DND-41 (cell line): Measurements from ENCODE around the gene PTPRA.

Experiments
- ATAC-seq: fragments of 200-7000 bp; cut with Tn5 transposase; 3 replicates; pipeline ENCODE4 v1.9.1; 2021; ENCODE audit warnings: low read depth; ENCODE audit not compliant: insufficient read depth
- DNase-seq: peaks from one replicate; pipeline ENCODE4 v3.0.0-alpha.2; 2020
- H2AFZ ChIP-seq: 2 replicates; pipeline ENCODE4 v1.6.0; 2012; ENCODE audit warnings: low read depth, low read length
- H3K27ac ChIP-seq: 2 replicates; pipeline ENCODE4 v1.5.1; 2012; ENCODE audit warnings: low read length, inconsistent platforms
- H3K27me3 ChIP-seq: fragments of 200-600 bp; sonication (generic); 2 replicates; pipeline ENCODE4 v1.6.0; 2012; ENCODE audit warnings: low read length, mild to moderate bottlenecking, inconsistent platforms; ENCODE audit not compliant: insufficient read depth, poor library complexity
- H3K36me3 ChIP-seq: 2 replicates; pipeline ENCODE4 v1.5.1; 2012; ENCODE audit warnings: low read length, inconsistent platforms; ENCODE audit not compliant: insufficient read depth
- H3K4me1 ChIP-seq: 2 replicates; pipeline ENCODE4 v1.5.1; 2012; ENCODE audit warnings: mild to moderate bottlenecking, low read length; ENCODE audit not compliant: insufficient read depth
- H3K4me2 ChIP-seq: 2 replicates; pipeline ENCODE4 v1.6.0; 2012; ENCODE audit warnings: mild to moderate bottlenecking, moderate library complexity, low read length, inconsistent platforms; ENCODE audit not compliant: insufficient read depth
- H3K4me3 ChIP-seq, 2 experiments: fragments of 200-600 bp in 1 of 2; shearing (Covaris generic) in 1 of 2; 2 replicates each; pipeline ENCODE4 v1.5.1; 2012 to 2016; ENCODE audit warnings: inconsistent platforms in 2 of 2, low read length in 2 of 2, mild to moderate bottlenecking in 2 of 2, low read depth in 1 of 2, moderate library complexity in 1 of 2
- H3K79me2 ChIP-seq: 2 replicates; pipeline ENCODE4 v1.6.0; 2012; ENCODE audit warnings: low read length, inconsistent platforms; ENCODE audit not compliant: insufficient read depth
- H3K9ac ChIP-seq: 2 replicates; pipeline ENCODE4 v1.6.0; 2012; ENCODE audit warnings: low read depth, mild to moderate bottlenecking, inconsistent platforms, low read length, moderate library complexity
- H3K9me3 ChIP-seq: 2 replicates; pipeline ENCODE4 v1.5.1; 2012; ENCODE audit warnings: low read length, moderate library complexity, mild to moderate bottlenecking, inconsistent platforms; ENCODE audit not compliant: insufficient read depth, severe bottlenecking
- H4K20me1 ChIP-seq: 2 replicates; pipeline ENCODE4 v1.6.0; 2012; ENCODE audit warnings: low read length; ENCODE audit not compliant: insufficient read depth
- EZH2 ChIP-seq: IDR thresholded peaks from 3 replicates; pipeline ENCODE4 v1.6.1; 2012; ENCODE audit warnings: borderline replicate concordance, low read depth, mild to moderate bottlenecking, moderate library complexity, low read length, inconsistent platforms; ENCODE audit not compliant: severe bottlenecking
- TF ChIP-seq, protein P1 (sequence below): IDR thresholded peaks from 2 replicates; pipeline ENCODE4 v1.5.1; 2012; ENCODE audit warnings: borderline replicate concordance, low read length, moderate library complexity, mild to moderate bottlenecking; ENCODE audit not compliant: poor library complexity, severe bottlenecking; ENCODE audit errors: extremely low read depth

Gene PTPRA

DNA sequence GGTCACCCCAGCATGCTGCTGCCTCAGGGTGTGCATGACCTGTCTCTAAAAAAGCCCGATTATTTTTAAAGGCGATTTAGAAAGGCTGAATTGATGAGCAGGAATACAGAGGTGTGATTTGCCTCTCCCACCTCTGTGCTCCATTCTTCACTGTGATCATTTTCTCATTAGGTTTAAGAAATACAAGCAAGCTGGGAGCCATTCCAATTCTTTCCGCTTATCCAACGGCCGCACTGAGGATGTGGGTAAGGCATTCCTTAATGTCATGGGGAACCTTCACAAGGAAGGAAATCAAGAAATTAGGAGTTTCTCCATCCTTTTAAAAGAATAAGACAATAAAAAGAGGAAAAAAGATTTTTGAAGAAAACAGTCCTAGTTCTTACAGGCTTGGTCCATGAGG is 114.6 kb downstream of the PTPRA start:
- ATAC-seq = no peak
- TF ChIP-seq EZH2 = no peak
- TF ChIP-seq, protein P1, sequence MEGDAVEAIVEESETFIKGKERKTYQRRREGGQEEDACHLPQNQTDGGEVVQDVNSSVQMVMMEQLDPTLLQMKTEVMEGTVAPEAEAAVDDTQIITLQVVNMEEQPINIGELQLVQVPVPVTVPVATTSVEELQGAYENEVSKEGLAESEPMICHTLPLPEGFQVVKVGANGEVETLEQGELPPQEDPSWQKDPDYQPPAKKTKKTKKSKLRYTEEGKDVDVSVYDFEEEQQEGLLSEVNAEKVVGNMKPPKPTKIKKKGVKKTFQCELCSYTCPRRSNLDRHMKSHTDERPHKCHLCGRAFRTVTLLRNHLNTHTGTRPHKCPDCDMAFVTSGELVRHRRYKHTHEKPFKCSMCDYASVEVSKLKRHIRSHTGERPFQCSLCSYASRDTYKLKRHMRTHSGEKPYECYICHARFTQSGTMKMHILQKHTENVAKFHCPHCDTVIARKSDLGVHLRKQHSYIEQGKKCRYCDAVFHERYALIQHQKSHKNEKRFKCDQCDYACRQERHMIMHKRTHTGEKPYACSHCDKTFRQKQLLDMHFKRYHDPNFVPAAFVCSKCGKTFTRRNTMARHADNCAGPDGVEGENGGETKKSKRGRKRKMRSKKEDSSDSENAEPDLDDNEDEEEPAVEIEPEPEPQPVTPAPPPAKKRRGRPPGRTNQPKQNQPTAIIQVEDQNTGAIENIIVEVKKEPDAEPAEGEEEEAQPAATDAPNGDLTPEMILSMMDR = no peak

DNA sequence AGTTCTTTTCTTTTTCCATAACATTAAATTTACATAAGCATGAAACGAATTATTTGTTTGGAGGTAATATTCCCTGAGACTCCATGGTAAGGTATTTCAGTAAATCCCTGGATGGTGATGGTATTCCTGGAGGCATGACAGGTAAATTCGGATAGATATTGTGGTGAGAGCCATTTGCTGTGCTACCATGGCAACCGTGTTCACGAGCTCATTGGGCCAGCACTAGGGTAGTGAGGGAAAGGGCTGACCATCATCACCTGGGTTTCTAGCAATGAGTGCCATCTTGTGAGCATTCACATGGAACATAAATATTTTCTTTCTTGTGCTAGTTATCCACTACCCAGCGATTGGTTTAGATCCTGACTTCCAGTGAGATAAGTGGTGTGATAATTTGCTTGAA is 118.3 kb downstream of the PTPRA start:
- ATAC-seq = no peak
- Histone ChIP-seq H3K36me3 (peaks cover 92% of the 10 kb centered on the region), H3K4me1 (no peaks in the 10 kb centered on the region)

More for the DNA sequence above, 114.6 kb downstream of the PTPRA start:
- no peak for DNase-seq
- Histone ChIP-seq H2AFZ (no peak overlapping the region), H3K27me3 (no peaks in the 10 kb centered on the region), H3K4me3 (no peak overlapping the region), H3K4me1 (no peaks in the 10 kb centered on the region), H3K9me3 (no peaks in the 10 kb centered on the region), H3K79me2 (no peaks in the 10 kb centered on the region), H3K4me2 (no peak overlapping the region), H3K36me3 (peaks cover 87% of the 10 kb centered on the region), H4K20me1 (peaks cover 6% of the 10 kb centered on the region; the same call in 1 of the 2 replicates), H3K9ac (no peak overlapping the region), H3K27ac (no peak overlapping the region)

DNA sequence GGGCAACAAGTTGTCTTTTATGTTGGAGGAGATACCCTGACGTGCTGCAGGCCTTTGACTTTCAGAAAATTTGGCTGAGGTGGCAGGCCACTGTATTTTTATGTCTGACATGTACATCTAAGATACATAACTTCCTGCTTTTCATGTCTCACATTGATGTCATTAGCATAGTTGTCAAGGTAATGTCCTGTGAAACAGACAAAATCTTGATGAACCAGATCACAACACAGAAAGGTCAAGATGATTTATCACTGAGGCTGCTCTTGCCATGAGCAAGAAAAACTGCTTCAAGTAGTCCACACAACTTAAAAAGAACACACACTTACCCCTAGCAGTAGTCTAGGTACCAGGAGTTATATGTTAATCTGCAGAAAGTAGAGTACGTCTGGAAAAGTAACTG is 120.0 kb downstream of the PTPRA start:
- Histone ChIP-seq H3K4me1 (no peaks in the 10 kb centered on the region), H3K79me2 (no peaks in the 10 kb centered on the region), H3K4me2 (no peak overlapping the region), H3K27ac (no peak overlapping the region), H3K9me3 (no peaks in the 10 kb centered on the region), H3K4me3 (no peak overlapping the region), H3K9ac (no peak overlapping the region), H4K20me1 (no peaks in the 10 kb centered on the region), H3K36me3 (peaks cover 77% of the 10 kb centered on the region), H2AFZ (no peak overlapping the region), H3K27me3 (no peaks in the 10 kb centered on the region)
- no peak for TF ChIP-seq EZH2
- TF ChIP-seq, protein P1 = no peak
- no peak for ATAC-seq
- DNase-seq = no peak

More for the DNA sequence above, 118.3 kb downstream of the PTPRA start:
- no peak for DNase-seq
- H2AFZ ChIP-seq = no peak overlapping the region
- TF ChIP-seq, protein P1 = no peak
- no peak for TF ChIP-seq EZH2
- no peak overlapping the region for H3K9ac ChIP-seq
- H3K9me3 ChIP-seq = no peaks in the 10 kb centered on the region
- no peak overlapping the region for H3K4me3 ChIP-seq
- no peaks in the 10 kb centered on the region for H3K27me3 ChIP-seq
- H3K4me2 ChIP-seq = no peak overlapping the region
- H3K27ac ChIP-seq = no peak overlapping the region
- H3K79me2 ChIP-seq = no peaks in the 10 kb centered on the region
- no peaks in the 10 kb centered on the region; the same call in 1 of the 2 replicates for H4K20me1 ChIP-seq

DNA sequence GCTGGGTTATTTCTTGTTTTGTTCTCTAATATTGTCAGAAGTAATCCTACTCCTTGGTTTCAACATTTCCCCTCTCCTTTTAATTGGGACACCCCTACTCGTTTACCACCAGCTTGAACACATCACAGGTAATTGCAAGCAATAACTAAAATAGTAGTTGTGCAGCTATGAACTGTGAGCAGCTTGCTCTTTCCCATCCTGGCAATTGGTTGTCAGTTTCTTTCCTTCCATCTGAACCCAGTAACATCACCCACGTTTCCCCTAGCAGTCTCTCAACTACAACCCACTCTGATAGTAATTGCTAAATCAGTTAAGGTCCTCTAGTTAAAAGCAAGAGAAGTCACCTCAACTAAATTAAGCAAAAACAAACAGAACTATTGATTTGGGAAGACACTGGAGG is 122.5 kb downstream of the PTPRA start:
- no peak for TF ChIP-seq EZH2
- TF ChIP-seq, protein P1 = no peak
- H3K27ac ChIP-seq = no peak overlapping the region
- H4K20me1 ChIP-seq = no peaks in the 10 kb centered on the region
- H2AFZ ChIP-seq = no peak overlapping the region
- H3K9me3 ChIP-seq = no peaks in the 10 kb centered on the region
- H3K4me3 ChIP-seq = no peak overlapping the region
- DNase-seq (no peak), ATAC-seq (no peak)
- peaks cover 55% of the 10 kb centered on the region for H3K36me3 ChIP-seq
- no peaks in the 10 kb centered on the region for H3K79me2 ChIP-seq
- no peaks in the 10 kb centered on the region for H3K4me1 ChIP-seq
- H3K27me3 ChIP-seq = no peaks in the 10 kb centered on the region
- no peak overlapping the region for H3K4me2 ChIP-seq
- no peak overlapping the region for H3K9ac ChIP-seq
